GM19468 (cell line): ENCODE results near the gene GGT5.
"Not testable (repeated sequence)": the region's sequence is repeated elsewhere in the genome, so short reads cannot be mapped to it uniquely, and the experiment has no call there.

Experiments used
- ATAC-seq: cut with Tn5 transposase; IDR thresholded peaks from one replicate; pipeline ENCODE4 v1.9.1; 2021; ENCODE audit warnings: mild to moderate bottlenecking, moderate library complexity, moderate number of reproducible peaks; ENCODE audit not compliant: unreplicated experiment; ENCODE audit errors: extremely low read depth

GGT5 gene

GRCh38 chr22:24207264-24208011, 37.4 kb downstream of the GGT5 start:
- no peak for ATAC-seq

- not testable (repeated sequence) for ATAC-seq
Observed at GRCh38 chr22:24206460-24207263, 38.2 kb downstream of the GGT5 start.

GRCh38 chr22:24205438-24206195, 39.3 kb downstream of the GGT5 start:
- no peak for ATAC-seq

- not testable (repeated sequence) for ATAC-seq
Observed at GRCh38 chr22:24203856-24204255, 41.0 kb downstream of the GGT5 start.

- ATAC-seq = no peak
Observed at GRCh38 chr22:24201681-24202614, 42.9 kb downstream of the GGT5 start.

- no peak for ATAC-seq
Observed at GRCh38 chr22:24200619-24201212, 44.2 kb downstream of the GGT5 start.

GRCh38 chr22:24198682-24199052, 46.2 kb downstream of the GGT5 start:
- no peak for ATAC-seq

GRCh38 chr22:24191893-24192292, 53.0 kb downstream of the GGT5 start:
- ATAC-seq = no peak

GRCh38 chr22:24191381-24191841, 53.5 kb downstream of the GGT5 start:
- ATAC-seq = no peak

- no peak for ATAC-seq
Observed at GRCh38 chr22:24190596-24191208, 54.2 kb downstream of the GGT5 start.

GRCh38 chr22:24190159-24190540, 54.7 kb downstream of the GGT5 start:
- no peak for ATAC-seq

GRCh38 chr22:24189249-24190158, 55.4 kb downstream of the GGT5 start:
- ATAC-seq = no peak

- no peak for ATAC-seq
Observed at GRCh38 chr22:24188705-24189248, 56.1 kb downstream of the GGT5 start.

- no peak for ATAC-seq
Observed at GRCh38 chr22:24187731-24188644, 56.9 kb downstream of the GGT5 start.

GRCh38 chr22:24186892-24187670, 57.8 kb downstream of the GGT5 start:
- ATAC-seq = no peak

GRCh38 chr22:24186352-24186740, 58.5 kb downstream of the GGT5 start:
- no peak for ATAC-seq
